IMR-90 (cell line): ENCODE results near the gene CTRB2. TPM values are rescaled to one million over a fixed set of nuclear protein-coding genes. Genes with fewer than 3 reads are reported as not detected.

Experiments
- CHD1 ChIP-seq: IDR thresholded peaks from 2 replicates; pipeline ENCODE4 v1.6.1; 2012; ENCODE audit warnings: low read depth, low read length, improper control_type of control experiment
- CTCF ChIP-seq: conservative IDR thresholded peaks from 2 replicates; pipeline ENCODE4 v1.5.1; 2012; ENCODE audit warnings: mild to moderate bottlenecking, low read depth, low read length, improper control_type of control experiment
- MAFK ChIP-seq: IDR thresholded peaks from 2 replicates; pipeline ENCODE4 v1.6.1; 2012; ENCODE audit warnings: low read depth, low read length, improper control_type of control experiment
- RAD21 ChIP-seq: IDR thresholded peaks from 2 replicates; pipeline ENCODE4 v1.6.1; 2012; ENCODE audit warnings: low read length, improper control_type of control experiment
- RCOR1 ChIP-seq: IDR thresholded peaks from 2 replicates; pipeline ENCODE4 v1.6.1; 2012; ENCODE audit warnings: mild to moderate bottlenecking, low read length, improper control_type of control experiment; ENCODE audit not compliant: insufficient replicate concordance
- polyA plus RNA-seq, 3 experiments: library from polyadenylated mRNA; depleted of rRNA; stranded (reverse); fragments of >200 nt; gene quantifications; 2 replicates each; pipeline ENCODE4 v1.2.3, GENCODE V29; 2012; ENCODE audit warnings: low replicate concordance in 1 of 3
- total RNA-seq: library from RNA; depleted of rRNA; stranded (reverse); fragments of >200 nt; gene quantifications from 2 replicates; pipeline ENCODE4 v1.2.3, GENCODE V29; 2012

Gene CTRB2
- total and polyA plus RNA-seq, 2 of the 4 experiments (the other 2 are of a cell fraction) = not detected

- TF ChIP-seq CTCF (no peak), MAFK (no peak), CHD1 (no peak), RCOR1 (no peak), RAD21 (no peak)
Measured at GRCh38 chr16:75226550-75227360, 19.8 kb upstream of the CTRB2 start (continued).
